KMS-11 (cell line): ENCODE data around the gene FBXO38.

Experiments used
- H2AFZ ChIP-seq: fragments of 200-600 bp; sonication (generic); 2 replicates; pipeline ENCODE4 v1.6.1; 2016; ENCODE audit warnings: antibody characterized with exemption, mixed run types, low read depth
- H3K27ac ChIP-seq: fragments of 200-600 bp; sonication (generic); 2 replicates; pipeline ENCODE4 v1.6.1; 2016; ENCODE audit warnings: mild to moderate bottlenecking, mixed run types
- H3K27me3 ChIP-seq: fragments of 200-600 bp; sonication (generic); 2 replicates; pipeline ENCODE4 v1.6.1; 2017; ENCODE audit warnings: mild to moderate bottlenecking, low read depth, mixed run types, moderate library complexity; ENCODE audit not compliant: insufficient read depth
- H3K36me3 ChIP-seq: fragments of 200-600 bp; sonication (generic); 2 replicates; pipeline ENCODE4 v1.6.1; 2017; ENCODE audit warnings: mild to moderate bottlenecking, mixed run types; ENCODE audit not compliant: insufficient read depth
- H3K4me1 ChIP-seq: fragments of 200-600 bp; sonication (generic); 2 replicates; pipeline ENCODE4 v1.6.1; 2016; ENCODE audit warnings: mild to moderate bottlenecking, low read depth, mixed run types; ENCODE audit not compliant: poor library complexity, severe bottlenecking
- H3K4me2 ChIP-seq: fragments of 200-600 bp; sonication (generic); 2 replicates; pipeline ENCODE4 v1.7.0; 2016; ENCODE audit warnings: mild to moderate bottlenecking, mixed run types
- H3K4me3 ChIP-seq: fragments of 200-600 bp; sonication (generic); IDR thresholded peaks from 2 replicates; pipeline ENCODE4 v1.6.1; 2017; ENCODE audit warnings: low read depth, low read length, mixed read lengths; ENCODE audit not compliant: insufficient read depth
- H3K79me2 ChIP-seq: fragments of 200-600 bp; sonication (generic); 2 replicates; pipeline ENCODE4 v1.6.1; 2016; ENCODE audit warnings: low read depth, mixed run types; ENCODE audit not compliant: insufficient read depth
- H3K9ac ChIP-seq: fragments of 200-600 bp; sonication (generic); 2 replicates; pipeline ENCODE4 v1.6.1; 2016; ENCODE audit warnings: mild to moderate bottlenecking, mixed run types
- H4K20me1 ChIP-seq: fragments of 200-600 bp; sonication (generic); 2 replicates; pipeline ENCODE4 v1.6.1; 2016; ENCODE audit warnings: mild to moderate bottlenecking, mixed run types; ENCODE audit not compliant: insufficient read depth
- CTCF ChIP-seq: fragments of 200-600 bp; sonication (generic); conservative IDR thresholded peaks from 2 replicates; pipeline ENCODE4 v1.6.1; 2017; ENCODE audit warnings: low read depth, mild to moderate bottlenecking, antibody characterized with exemption, low read length, moderate library complexity, mixed read lengths

The FBXO38 gene

DNA sequence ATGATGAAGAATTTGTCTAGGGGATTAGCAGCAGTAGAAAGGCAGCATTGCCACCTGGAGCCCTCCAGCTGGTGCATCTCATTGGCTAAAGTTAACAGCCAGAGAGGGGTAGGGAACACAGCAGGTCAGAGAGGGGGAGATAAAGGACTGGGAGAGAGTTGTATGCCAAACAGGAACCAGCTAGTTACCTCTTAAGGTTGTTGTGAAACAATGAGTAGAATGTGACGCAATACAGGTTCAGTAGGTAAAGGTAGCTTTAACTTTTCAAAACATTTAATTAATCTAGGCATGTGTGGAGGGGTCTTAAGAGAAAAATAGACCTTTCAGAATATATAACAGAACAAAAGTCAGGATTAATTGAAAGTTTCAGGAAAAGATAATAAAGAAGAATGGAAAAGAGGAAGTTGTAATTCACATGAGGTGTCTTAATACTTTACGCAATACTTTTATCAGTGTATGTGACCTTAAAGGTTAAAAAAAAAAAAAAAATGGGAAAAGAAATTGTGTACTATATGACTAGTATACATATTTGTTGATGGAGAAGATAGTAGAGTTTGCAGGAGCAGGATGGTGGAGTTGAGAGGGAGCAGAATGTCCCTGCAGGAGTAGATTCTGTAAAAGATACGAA lies 14.3 kb downstream of the FBXO38 start:
- Histone ChIP-seq H3K27ac (no peak overlapping the region), H3K4me2 (no peak overlapping the region), H2AFZ (no peak overlapping the region), H3K79me2 (no peaks in the 10 kb centered on the region; the same call in 1 of the 2 replicates), H4K20me1 (no peaks in the 10 kb centered on the region), H3K9ac (no peak overlapping the region), H3K27me3 (no peaks in the 10 kb centered on the region), H3K4me1 (no peaks in the 10 kb centered on the region), H3K4me3 (no peak overlapping the region), H3K36me3 (peaks cover 4% of the 10 kb centered on the region; the same call in 1 of the 2 replicates)
- no peak for TF ChIP-seq CTCF

DNA sequence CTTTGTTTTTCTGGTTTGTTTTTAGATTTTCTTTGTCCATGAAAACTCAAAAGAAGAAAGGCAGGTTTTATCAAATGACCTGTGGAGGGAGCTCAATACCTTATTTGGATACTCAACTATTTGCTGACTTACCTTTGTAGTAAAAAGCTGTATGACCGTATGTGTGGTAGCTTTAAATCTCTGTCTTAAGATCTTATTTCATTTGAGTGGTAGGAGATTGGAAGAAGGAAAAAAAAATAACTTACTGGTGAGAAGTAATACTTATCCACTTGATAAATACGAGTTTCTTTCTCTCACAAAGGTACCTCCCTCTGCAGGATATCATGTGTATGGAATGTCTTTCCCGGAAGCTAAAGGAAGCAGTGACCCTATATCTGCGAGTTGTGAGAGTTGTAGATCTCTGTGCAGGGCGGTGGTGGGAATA lies 15.0 kb downstream of the FBXO38 start:
- Histone ChIP-seq H3K4me3 (no peak overlapping the region), H3K79me2 (no peaks in the 10 kb centered on the region; the same call in 1 of the 2 replicates), H3K27me3 (no peaks in the 10 kb centered on the region), H3K4me1 (no peaks in the 10 kb centered on the region), H3K36me3 (peaks cover 4% of the 10 kb centered on the region; the same call in 1 of the 2 replicates), H3K9ac (no peak overlapping the region), H3K4me2 (no peak overlapping the region), H4K20me1 (no peaks in the 10 kb centered on the region), H2AFZ (no peak overlapping the region), H3K27ac (no peak overlapping the region)
- no peak for TF ChIP-seq CTCF

GRCh38 chr5:148401604-148402003 lies 17.8 kb downstream of the FBXO38 start:
- no peak overlapping the region for H3K27ac ChIP-seq
- no peak overlapping the region for H3K4me2 ChIP-seq
- H3K36me3 ChIP-seq, result no peaks in the 10 kb centered on the region; the same call in 1 of the 2 replicates
- H3K9ac ChIP-seq, result no peak overlapping the region
- no peak overlapping the region for H3K4me3 ChIP-seq
- H3K4me1 ChIP-seq, result no peaks in the 10 kb centered on the region
- no peaks in the 10 kb centered on the region for H3K79me2 ChIP-seq
- no peaks in the 10 kb centered on the region for H3K27me3 ChIP-seq
- H4K20me1 ChIP-seq, result no peaks in the 10 kb centered on the region
- no peak for TF ChIP-seq CTCF
- no peak overlapping the region for H2AFZ ChIP-seq

GRCh38 chr5:148403344-148403743 lies 19.6 kb downstream of the FBXO38 start:
- H3K79me2 ChIP-seq, result no peaks in the 10 kb centered on the region
- no peak overlapping the region for H2AFZ ChIP-seq
- no peaks in the 10 kb centered on the region for H3K27me3 ChIP-seq
- no peaks in the 10 kb centered on the region for H3K4me1 ChIP-seq
- H3K27ac ChIP-seq, result no peak overlapping the region
- no peak overlapping the region for H3K9ac ChIP-seq
- no peak for TF ChIP-seq CTCF
- H3K4me3 ChIP-seq, result no peak overlapping the region
- peaks cover 3% of the 10 kb centered on the region; the same call in 1 of the 2 replicates for H3K36me3 ChIP-seq
- no peaks in the 10 kb centered on the region for H4K20me1 ChIP-seq
- H3K4me2 ChIP-seq, result no peak overlapping the region
